Smooth muscle cell (in vitro differentiated cells): ENCODE measurements around the gene EEFSEC. TPM values are rescaled to one million over a fixed set of nuclear protein-coding genes. Genes with fewer than 3 reads are reported as not detected.

ENCODE experiments used
- DNase-seq: peaks from one replicate; lab custom pipeline; 2025; ENCODE audit not compliant: unreplicated experiment; lab: John Stamatoyannopoulos, UW
- H2AFZ ChIP-seq: fragments of 200-600 bp; sonication (generic); 2 replicates; pipeline ENCODE4 v1.6.0; 2016; ENCODE audit warnings: antibody characterized with exemption, low read depth, mild to moderate bottlenecking
- H3F3A ChIP-seq: fragments of 200-600 bp; sonication (generic); 2 replicates; pipeline ENCODE4 v1.6.0; 2017; ENCODE audit warnings: antibody characterized with exemption, low read depth
- H3K27ac ChIP-seq: fragments of 200-600 bp; sonication (generic); 2 replicates; pipeline ENCODE4 v1.5.1; 2016; ENCODE audit warnings: low read depth, mild to moderate bottlenecking
- H3K27me3 ChIP-seq: fragments of 200-600 bp; sonication (generic); 2 replicates; pipeline ENCODE4 v1.6.1; 2016; ENCODE audit warnings: low read depth, mild to moderate bottlenecking
- H3K36me3 ChIP-seq: fragments of 200-600 bp; sonication (generic); 2 replicates; pipeline ENCODE4 v1.5.1; 2016; ENCODE audit warnings: low read depth
- H3K4me1 ChIP-seq: fragments of 200-600 bp; sonication (generic); 2 replicates; pipeline ENCODE4 v1.5.1; 2016; ENCODE audit warnings: low read depth
- H3K4me2 ChIP-seq: fragments of 200-600 bp; sonication (generic); 2 replicates; pipeline ENCODE4 v1.6.0; 2016; ENCODE audit warnings: mild to moderate bottlenecking
- H3K4me3 ChIP-seq: fragments of 200-600 bp; sonication (generic); 2 replicates; pipeline ENCODE4 v1.5.1; 2016; ENCODE audit warnings: mild to moderate bottlenecking
- H3K79me2 ChIP-seq: fragments of 200-600 bp; sonication (generic); 2 replicates; pipeline ENCODE4 v1.6.0; 2016; ENCODE audit warnings: low read depth, mild to moderate bottlenecking
- H3K9ac ChIP-seq: fragments of 200-600 bp; sonication (generic); 2 replicates; pipeline ENCODE4 v1.6.0; 2016; ENCODE audit warnings: low read depth
- H3K9me3 ChIP-seq: fragments of 200-600 bp; sonication (generic); replicated peaks from 2 replicates; pipeline ENCODE4 v1.5.1; 2016; ENCODE audit warnings: low read depth
- H4K20me1 ChIP-seq: fragments of 200-600 bp; sonication (generic); 2 replicates; pipeline ENCODE4 v1.6.0; 2016; ENCODE audit warnings: low read depth
- WGBS: methylation state at CpG from one replicate; pipeline ENCODE4 v1.1.7; 2016; ENCODE audit warnings: low lambda C conversion rate; 5-methylcytosine and 5-hydroxymethylcytosine counted together
- polyA plus RNA-seq: library from polyadenylated mRNA; unstranded; fragments of >200 nt; fragmentation: Nextera tagmentation; extraction: Ambion mirVana; gene quantifications from 2 replicates; pipeline ENCODE4 v1.2.1, GENCODE V29; 2016
- total RNA-seq: library from RNA; depleted of rRNA; stranded (reverse); fragments of >200 nt; gene quantifications from 2 replicates; pipeline ENCODE4 v1.2.3, GENCODE V29; 2014
- TF ChIP-seq, protein P1 (sequence below): fragments of 200-600 bp; sonication (generic); IDR thresholded peaks from 2 replicates; pipeline ENCODE4 v1.5.1; 2017; ENCODE audit warnings: borderline replicate concordance, mild to moderate bottlenecking, antibody characterized with exemption; ENCODE audit not compliant: insufficient read depth, poor library complexity, severe bottlenecking

EEFSEC gene
- total and polyA plus RNA-seq, 2 experiments from 2014 or later = 12.4 to 17.1 TPM

DNA sequence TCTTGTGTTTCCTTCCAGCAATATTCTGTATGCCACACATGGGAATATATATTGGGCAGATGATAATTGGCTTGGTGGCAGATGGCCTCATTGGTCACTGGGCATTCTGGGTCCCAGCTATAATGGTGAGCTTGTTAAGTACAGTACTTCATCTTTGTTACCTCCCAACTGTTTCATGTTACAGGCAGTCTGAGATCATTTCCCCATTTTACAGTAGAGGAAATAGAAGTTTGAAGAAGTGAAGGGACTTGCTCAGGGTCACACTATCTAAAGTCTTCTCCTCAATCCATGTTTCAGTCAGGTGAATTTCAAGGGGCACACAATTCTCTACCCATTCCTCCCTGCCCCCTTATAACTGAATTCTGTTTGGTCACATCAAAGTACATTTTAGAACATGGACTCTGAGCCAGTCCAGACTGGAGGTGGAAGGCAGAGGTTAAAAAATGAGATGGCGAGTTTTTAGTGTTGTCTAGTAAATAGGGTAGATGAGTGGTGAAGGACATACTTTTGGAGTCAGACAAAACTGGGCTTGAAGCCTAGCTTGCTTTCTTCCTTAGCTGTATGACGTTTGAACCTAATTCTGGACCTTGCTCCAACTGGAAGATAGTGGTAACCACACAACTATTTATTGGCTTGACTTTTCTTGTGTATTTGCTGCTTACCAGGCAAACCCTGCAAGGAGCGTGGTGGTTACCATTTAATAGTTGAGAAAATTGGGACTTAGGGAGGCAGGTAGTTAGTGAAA, 2.5 kb downstream of the EEFSEC start:
- Histone ChIP-seq H4K20me1 (no peaks in the 10 kb centered on the region), H3K4me2 (no peak overlapping the region), H2AFZ (no peak overlapping the region), H3K27me3 (no peaks in the 10 kb centered on the region), H3K4me3 (no peak overlapping the region), H3K36me3 (peaks cover 8% of the 10 kb centered on the region), H3K9me3 (no peaks in the 10 kb centered on the region), H3K27ac (no peak overlapping the region), H3K79me2 (peaks cover 11% of the 10 kb centered on the region), H3K4me1 (peaks cover 7% of the 10 kb centered on the region), H3F3A (peaks cover 6% of the 10 kb centered on the region), H3K9ac (no peak overlapping the region)
- DNase-seq = no peak
- WGBS = 82% methylated on average over 3 of the region's 3 CpGs
- TF ChIP-seq, protein P1, sequence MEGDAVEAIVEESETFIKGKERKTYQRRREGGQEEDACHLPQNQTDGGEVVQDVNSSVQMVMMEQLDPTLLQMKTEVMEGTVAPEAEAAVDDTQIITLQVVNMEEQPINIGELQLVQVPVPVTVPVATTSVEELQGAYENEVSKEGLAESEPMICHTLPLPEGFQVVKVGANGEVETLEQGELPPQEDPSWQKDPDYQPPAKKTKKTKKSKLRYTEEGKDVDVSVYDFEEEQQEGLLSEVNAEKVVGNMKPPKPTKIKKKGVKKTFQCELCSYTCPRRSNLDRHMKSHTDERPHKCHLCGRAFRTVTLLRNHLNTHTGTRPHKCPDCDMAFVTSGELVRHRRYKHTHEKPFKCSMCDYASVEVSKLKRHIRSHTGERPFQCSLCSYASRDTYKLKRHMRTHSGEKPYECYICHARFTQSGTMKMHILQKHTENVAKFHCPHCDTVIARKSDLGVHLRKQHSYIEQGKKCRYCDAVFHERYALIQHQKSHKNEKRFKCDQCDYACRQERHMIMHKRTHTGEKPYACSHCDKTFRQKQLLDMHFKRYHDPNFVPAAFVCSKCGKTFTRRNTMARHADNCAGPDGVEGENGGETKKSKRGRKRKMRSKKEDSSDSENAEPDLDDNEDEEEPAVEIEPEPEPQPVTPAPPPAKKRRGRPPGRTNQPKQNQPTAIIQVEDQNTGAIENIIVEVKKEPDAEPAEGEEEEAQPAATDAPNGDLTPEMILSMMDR = no peak

DNA sequence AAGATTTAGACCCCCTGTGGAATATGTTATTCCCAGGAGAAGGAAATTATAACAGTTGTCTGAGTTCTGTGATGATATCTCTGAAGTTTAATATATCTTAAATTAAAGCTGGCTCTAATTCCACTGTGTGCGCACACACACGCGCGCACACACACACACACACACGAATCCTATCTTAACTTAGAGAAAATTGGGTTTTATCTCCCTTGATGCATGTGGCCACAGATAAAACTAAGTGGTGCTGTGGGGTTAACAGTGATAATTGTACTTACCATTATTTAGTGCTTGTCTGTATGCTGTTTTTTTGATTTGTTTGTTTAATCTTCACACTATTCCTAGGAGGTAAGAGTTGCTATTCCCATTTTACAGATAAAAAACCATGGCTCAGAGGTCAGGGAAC, 7.4 kb downstream of the EEFSEC start:
- Histone ChIP-seq H3K4me3 (no peak overlapping the region), H3K4me1 (peaks cover 3% of the 10 kb centered on the region), H3K27ac (no peak overlapping the region), H3K36me3 (peaks cover 8% of the 10 kb centered on the region), H3K9ac (no peak overlapping the region), H3K9me3 (no peaks in the 10 kb centered on the region), H3K4me2 (no peak overlapping the region), H2AFZ (no peak overlapping the region), H3F3A (no peaks in the 10 kb centered on the region), H3K79me2 (no peaks in the 10 kb centered on the region), H3K27me3 (no peaks in the 10 kb centered on the region), H4K20me1 (no peaks in the 10 kb centered on the region)
- no peak for DNase-seq
- TF ChIP-seq, protein P1 = no peak
- WGBS = 90% methylated on average over 5 of the region's 5 CpGs

DNA sequence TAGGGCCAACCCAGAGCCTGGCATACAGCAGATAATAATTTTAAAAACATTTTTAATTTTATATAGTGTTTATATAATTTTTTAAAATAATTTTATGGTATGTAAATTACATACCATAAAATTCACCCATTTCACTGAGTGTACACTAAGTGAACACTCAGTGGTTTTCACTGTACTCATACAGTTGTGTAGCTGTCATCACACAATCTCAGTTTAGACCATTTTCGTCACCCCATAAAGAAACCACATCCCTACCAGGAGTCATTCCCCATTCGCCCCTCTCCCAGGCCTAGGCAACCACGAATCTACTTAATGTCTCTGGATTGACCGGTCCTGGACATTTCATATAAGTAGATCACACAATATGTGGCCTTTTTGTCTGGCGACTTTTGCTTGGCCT, 10.2 kb downstream of the EEFSEC start:
- TF ChIP-seq, protein P1 = no peak
- H3K27me3 ChIP-seq = no peaks in the 10 kb centered on the region
- H3K27ac ChIP-seq = no peak overlapping the region
- H3K36me3 ChIP-seq = no peaks in the 10 kb centered on the region
- no peaks in the 10 kb centered on the region for H3K9me3 ChIP-seq
- no peaks in the 10 kb centered on the region for H3K79me2 ChIP-seq
- peaks cover 15% of the 10 kb centered on the region for H3K4me1 ChIP-seq
- no peak overlapping the region for H2AFZ ChIP-seq
- DNase-seq = no peak
- WGBS = 69% methylated on average over 5 of the region's 5 CpGs
- H3K4me3 ChIP-seq = no peak overlapping the region
- no peak overlapping the region for H3K9ac ChIP-seq
- H4K20me1 ChIP-seq = peaks cover 8% of the 10 kb centered on the region
- no peak overlapping the region for H3K4me2 ChIP-seq
- no peaks in the 10 kb centered on the region for H3F3A ChIP-seq

DNA sequence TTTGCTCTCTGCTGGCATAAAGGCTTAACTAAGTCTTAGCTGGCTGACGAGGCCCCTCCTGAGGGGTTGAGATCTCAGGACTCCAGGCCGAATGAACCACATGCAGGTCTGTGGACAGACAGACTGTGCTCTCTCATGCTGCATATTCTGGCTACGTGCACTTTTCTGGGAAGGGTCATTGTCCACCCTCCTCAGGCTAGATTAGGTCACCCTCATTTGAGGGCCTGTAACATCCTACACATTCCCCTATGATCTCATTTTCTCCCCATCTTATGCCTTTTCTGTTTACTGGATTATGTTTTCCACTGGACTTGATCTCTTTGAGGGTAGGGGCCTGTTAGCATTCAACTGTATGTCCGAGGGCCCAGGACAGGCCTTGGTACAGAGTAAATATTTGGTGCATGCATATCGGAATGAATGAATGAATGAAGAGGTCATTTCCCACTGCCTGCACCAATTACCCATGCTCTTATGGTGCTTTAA, 13.7 kb downstream of the EEFSEC start:
- Histone ChIP-seq H3K4me2 (no peak overlapping the region), H3K27ac (no peak overlapping the region), H3K27me3 (no peaks in the 10 kb centered on the region), H3K4me1 (peaks cover 13% of the 10 kb centered on the region), H3F3A (no peaks in the 10 kb centered on the region), H4K20me1 (peaks cover 14% of the 10 kb centered on the region), H3K36me3 (no peaks in the 10 kb centered on the region), H2AFZ (no peak overlapping the region), H3K4me3 (no peak overlapping the region), H3K79me2 (no peaks in the 10 kb centered on the region), H3K9me3 (no peaks in the 10 kb centered on the region), H3K9ac (no peak overlapping the region)
- no peak for DNase-seq
- WGBS = 69% methylated on average over 5 of the region's 5 CpGs
- TF ChIP-seq, protein P1 = no peak
